Measurements from ENCODE around the gene KAZN. TPM values are rescaled to one million over a fixed set of nuclear protein-coding genes. Genes with fewer than 3 reads are reported as not detected.
A peak's percentile ranks its signal among the peaks of the same experiment; 100 is the strongest.

The KAZN gene
- total RNA-seq, 1 donor from 2014 or later, result 33.5 TPM

- intact Hi-C loops (cut with DNase I), result no loop called here
- no peaks in the 10 kb centered on the region for H3K4me1 ChIP-seq
- no peaks in the 10 kb centered on the region for H3K9me3 ChIP-seq
- H3K36me3 ChIP-seq, result no peaks in the 10 kb centered on the region
- DNase-seq (no peak), ATAC-seq (peak; percentile 71)
- no peak overlapping the region for H3K27ac ChIP-seq
- H3K27me3 ChIP-seq, result no peaks in the 10 kb centered on the region
- no peak overlapping the region for H3K4me3 ChIP-seq
- TF ChIP-seq CTCF (IDR thresholded peaks at IDR 0.05), result no peak
Observed at GRCh38 chr1:14880456-14881316, 282.2 kb downstream of the KAZN start.

- peak; percentile 37 for ATAC-seq
- intact Hi-C loops (cut with DNase I), result no loop called here
- Histone ChIP-seq H3K9me3 (no peaks in the 10 kb centered on the region), H3K4me3 (no peak overlapping the region), H3K27ac (no peak overlapping the region), H3K4me1 (no peaks in the 10 kb centered on the region), H3K36me3 (no peaks in the 10 kb centered on the region), H3K27me3 (no peaks in the 10 kb centered on the region)
- TF ChIP-seq CTCF (IDR thresholded peaks at IDR 0.05), result no peak
- DNase-seq, result no peak
Observed at GRCh38 chr1:14881775-14882672, 283.5 kb downstream of the KAZN start.

GRCh38 chr1:14884614-14885175 lies 286.2 kb downstream of the KAZN start:
- H3K27ac ChIP-seq, result no peak overlapping the region
- H3K36me3 ChIP-seq, result no peaks in the 10 kb centered on the region
- H3K4me3 ChIP-seq, result no peak overlapping the region
- no peaks in the 10 kb centered on the region for H3K4me1 ChIP-seq
- intact Hi-C loops (cut with DNase I), result no loop called here
- H3K9me3 ChIP-seq, result no peaks in the 10 kb centered on the region
- DNase-seq, result no peak
- no peaks in the 10 kb centered on the region for H3K27me3 ChIP-seq
- TF ChIP-seq CTCF (IDR thresholded peaks at IDR 0.05), result no peak
- ATAC-seq, result no peak

- H3K9me3 ChIP-seq, result no peaks in the 10 kb centered on the region
- no peak overlapping the region for H3K4me3 ChIP-seq
- no peaks in the 10 kb centered on the region for H3K36me3 ChIP-seq
- no peaks in the 10 kb centered on the region for H3K4me1 ChIP-seq
- TF ChIP-seq CTCF (IDR thresholded peaks at IDR 0.05), result no peak
- H3K27ac ChIP-seq, result no peak overlapping the region
- ATAC-seq (no peak), DNase-seq (no peak)
- intact Hi-C loops (cut with DNase I), result no loop called here
- H3K27me3 ChIP-seq, result no peaks in the 10 kb centered on the region
Observed at GRCh38 chr1:14887044-14887566, 288.6 kb downstream of the KAZN start.

GRCh38 chr1:14887764-14888350 lies 289.4 kb downstream of the KAZN start:
- DNase-seq (no peak), ATAC-seq (no peak)
- intact Hi-C loops (cut with DNase I), result no loop called here
- Histone ChIP-seq H3K27ac (no peak overlapping the region), H3K9me3 (no peaks in the 10 kb centered on the region), H3K4me3 (no peak overlapping the region), H3K36me3 (no peaks in the 10 kb centered on the region), H3K27me3 (no peaks in the 10 kb centered on the region), H3K4me1 (no peaks in the 10 kb centered on the region)
- TF ChIP-seq CTCF (IDR thresholded peaks at IDR 0.05), result no peak

Measured in upper lobe of right lung (tissue), 1 donor.